ENCODE results near the gene EIF4B. TPM values are rescaled to one million over a fixed set of nuclear protein-coding genes. Genes with fewer than 3 reads are reported as not detected.

The EIF4B gene
- total and polyA plus RNA-seq, 9 of the 15 experiments (the other 6 are each of a cell fraction or from before 2014, with no cell fraction given), result 138 to 669 (median 552) TPM

DNA sequence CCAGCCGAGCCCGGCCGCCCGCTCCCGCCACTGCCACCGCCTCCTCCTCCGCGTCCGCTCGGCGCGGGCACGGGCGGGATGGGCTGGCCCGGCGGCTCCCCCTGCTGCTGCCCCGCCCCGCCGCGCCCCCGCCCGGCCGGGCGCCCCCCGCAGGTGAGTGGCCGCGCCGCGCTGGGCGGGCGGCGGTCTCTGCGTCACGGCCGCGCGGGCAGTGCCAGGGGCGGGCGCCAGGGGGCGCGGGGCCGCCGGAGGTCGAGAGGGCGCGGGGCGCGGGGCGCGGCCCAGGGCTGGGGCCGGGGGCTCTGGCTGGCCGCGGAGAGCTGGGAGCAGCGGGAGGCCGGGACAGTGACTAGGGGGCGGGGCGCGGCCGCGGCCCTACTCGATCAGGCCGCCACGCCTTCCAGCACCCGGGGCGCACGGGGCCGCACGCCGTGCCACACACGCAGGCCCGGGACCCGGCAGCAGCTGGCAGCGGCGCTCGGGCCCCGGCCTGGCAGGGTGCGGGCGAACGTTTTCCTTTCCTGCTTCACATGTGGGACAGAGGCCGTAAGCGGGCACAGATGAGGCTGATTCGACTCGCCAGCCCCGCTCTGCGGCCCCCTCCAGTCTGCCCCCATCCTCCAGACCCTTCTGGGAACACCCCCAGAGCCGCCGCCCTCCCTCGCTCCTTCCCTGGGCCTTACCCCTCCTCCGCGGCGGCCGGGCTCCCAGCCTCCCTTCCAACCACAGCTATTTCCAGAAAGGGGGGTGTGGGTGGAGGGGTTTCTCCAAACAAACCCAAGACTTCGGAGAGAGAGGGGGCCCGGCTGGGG lies 41.2 kb downstream of the EIF4B start (continued):
- TF ChIP-seq, protein P1, sequence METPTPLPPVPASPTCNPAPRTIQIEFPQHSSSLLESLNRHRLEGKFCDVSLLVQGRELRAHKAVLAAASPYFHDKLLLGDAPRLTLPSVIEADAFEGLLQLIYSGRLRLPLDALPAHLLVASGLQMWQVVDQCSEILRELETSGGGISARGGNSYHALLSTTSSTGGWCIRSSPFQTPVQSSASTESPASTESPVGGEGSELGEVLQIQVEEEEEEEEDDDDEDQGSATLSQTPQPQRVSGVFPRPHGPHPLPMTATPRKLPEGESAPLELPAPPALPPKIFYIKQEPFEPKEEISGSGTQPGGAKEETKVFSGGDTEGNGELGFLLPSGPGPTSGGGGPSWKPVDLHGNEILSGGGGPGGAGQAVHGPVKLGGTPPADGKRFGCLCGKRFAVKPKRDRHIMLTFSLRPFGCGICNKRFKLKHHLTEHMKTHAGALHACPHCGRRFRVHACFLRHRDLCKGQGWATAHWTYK (CRISPR knock-in tag; IDR thresholded peaks at IDR 0.05), result 0 out of 2 replicates have a peak, but pooled peaks have one; percentile 18
- TF ChIP-seq BHLHE40 (IDR thresholded peaks at IDR 0.05; ENCODE audit: low read length) (peak; percentile 29), ZNF354B (CRISPR knock-in tag; IDR thresholded peaks at IDR 0.05) (no peak), RCOR1 (IDR thresholded peaks at IDR 0.05; ENCODE audit: borderline replicate concordance in 1 of 2, low read depth in 2 of 2, low read length in 2 of 2) (no peak; a peak in 1 of 4 replicates), EP300 (IDR thresholded peaks at IDR 0.05; ENCODE audit: low read length) (no peak), SMAD3 (CRISPR knock-in tag; conservative IDR thresholded peaks at IDR 0.05) (no peak), MCM5 (IDR thresholded peaks at IDR 0.05; ENCODE audit: low read depth) (no peak), ZBTB7A (IDR thresholded peaks at IDR 0.05; ENCODE audit: borderline replicate concordance, control insufficient read depth, low read depth, low read length) (peak; percentile 86; the same call in 1 of the 2 replicates), RAD21 (CRISPR knock-in tag; conservative IDR thresholded peaks at IDR 0.05 in 1 of 2, IDR thresholded peaks at IDR 0.05 in 1 of 2) (peak in 1 of 2 experiments; percentile 20; a peak in 1 of 4 replicates), ZNF217 (CRISPR knock-in tag; IDR thresholded peaks at IDR 0.05) (no peak), ELF1 (tag; IDR thresholded peaks at IDR 0.05) (0 out of 2 replicates have a peak, but pooled peaks have one; percentile 6), SIN3A (IDR thresholded peaks at IDR 0.05; ENCODE audit: borderline replicate concordance in 2 of 2, control insufficient read depth in 1 of 2, low read depth in 2 of 2, low read length in 2 of 2) (0 out of 4 replicates have a peak, but pooled peaks of 1 of the 2 experiments have one; percentile 12), ZFP36 (IDR thresholded peaks at IDR 0.05; ENCODE audit: low read depth, low read length, partially characterized antibody) (no peak), POLR2G (IDR thresholded peaks at IDR 0.05; ENCODE audit: low read depth, low read length) (peak; percentile 23)
- TF ChIP-seq, protein P2, sequence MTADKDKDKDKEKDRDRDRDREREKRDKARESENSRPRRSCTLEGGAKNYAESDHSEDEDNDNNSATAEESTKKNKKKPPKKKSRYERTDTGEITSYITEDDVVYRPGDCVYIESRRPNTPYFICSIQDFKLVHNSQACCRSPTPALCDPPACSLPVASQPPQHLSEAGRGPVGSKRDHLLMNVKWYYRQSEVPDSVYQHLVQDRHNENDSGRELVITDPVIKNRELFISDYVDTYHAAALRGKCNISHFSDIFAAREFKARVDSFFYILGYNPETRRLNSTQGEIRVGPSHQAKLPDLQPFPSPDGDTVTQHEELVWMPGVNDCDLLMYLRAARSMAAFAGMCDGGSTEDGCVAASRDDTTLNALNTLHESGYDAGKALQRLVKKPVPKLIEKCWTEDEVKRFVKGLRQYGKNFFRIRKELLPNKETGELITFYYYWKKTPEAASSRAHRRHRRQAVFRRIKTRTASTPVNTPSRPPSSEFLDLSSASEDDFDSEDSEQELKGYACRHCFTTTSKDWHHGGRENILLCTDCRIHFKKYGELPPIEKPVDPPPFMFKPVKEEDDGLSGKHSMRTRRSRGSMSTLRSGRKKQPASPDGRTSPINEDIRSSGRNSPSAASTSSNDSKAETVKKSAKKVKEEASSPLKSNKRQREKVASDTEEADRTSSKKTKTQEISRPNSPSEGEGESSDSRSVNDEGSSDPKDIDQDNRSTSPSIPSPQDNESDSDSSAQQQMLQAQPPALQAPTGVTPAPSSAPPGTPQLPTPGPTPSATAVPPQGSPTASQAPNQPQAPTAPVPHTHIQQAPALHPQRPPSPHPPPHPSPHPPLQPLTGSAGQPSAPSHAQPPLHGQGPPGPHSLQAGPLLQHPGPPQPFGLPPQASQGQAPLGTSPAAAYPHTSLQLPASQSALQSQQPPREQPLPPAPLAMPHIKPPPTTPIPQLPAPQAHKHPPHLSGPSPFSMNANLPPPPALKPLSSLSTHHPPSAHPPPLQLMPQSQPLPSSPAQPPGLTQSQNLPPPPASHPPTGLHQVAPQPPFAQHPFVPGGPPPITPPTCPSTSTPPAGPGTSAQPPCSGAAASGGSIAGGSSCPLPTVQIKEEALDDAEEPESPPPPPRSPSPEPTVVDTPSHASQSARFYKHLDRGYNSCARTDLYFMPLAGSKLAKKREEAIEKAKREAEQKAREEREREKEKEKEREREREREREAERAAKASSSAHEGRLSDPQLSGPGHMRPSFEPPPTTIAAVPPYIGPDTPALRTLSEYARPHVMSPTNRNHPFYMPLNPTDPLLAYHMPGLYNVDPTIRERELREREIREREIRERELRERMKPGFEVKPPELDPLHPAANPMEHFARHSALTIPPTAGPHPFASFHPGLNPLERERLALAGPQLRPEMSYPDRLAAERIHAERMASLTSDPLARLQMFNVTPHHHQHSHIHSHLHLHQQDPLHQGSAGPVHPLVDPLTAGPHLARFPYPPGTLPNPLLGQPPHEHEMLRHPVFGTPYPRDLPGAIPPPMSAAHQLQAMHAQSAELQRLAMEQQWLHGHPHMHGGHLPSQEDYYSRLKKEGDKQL (CRISPR knock-in tag; IDR thresholded peaks at IDR 0.05; ENCODE audit: borderline replicate concordance), result no peak
- TF ChIP-seq, protein P3, sequence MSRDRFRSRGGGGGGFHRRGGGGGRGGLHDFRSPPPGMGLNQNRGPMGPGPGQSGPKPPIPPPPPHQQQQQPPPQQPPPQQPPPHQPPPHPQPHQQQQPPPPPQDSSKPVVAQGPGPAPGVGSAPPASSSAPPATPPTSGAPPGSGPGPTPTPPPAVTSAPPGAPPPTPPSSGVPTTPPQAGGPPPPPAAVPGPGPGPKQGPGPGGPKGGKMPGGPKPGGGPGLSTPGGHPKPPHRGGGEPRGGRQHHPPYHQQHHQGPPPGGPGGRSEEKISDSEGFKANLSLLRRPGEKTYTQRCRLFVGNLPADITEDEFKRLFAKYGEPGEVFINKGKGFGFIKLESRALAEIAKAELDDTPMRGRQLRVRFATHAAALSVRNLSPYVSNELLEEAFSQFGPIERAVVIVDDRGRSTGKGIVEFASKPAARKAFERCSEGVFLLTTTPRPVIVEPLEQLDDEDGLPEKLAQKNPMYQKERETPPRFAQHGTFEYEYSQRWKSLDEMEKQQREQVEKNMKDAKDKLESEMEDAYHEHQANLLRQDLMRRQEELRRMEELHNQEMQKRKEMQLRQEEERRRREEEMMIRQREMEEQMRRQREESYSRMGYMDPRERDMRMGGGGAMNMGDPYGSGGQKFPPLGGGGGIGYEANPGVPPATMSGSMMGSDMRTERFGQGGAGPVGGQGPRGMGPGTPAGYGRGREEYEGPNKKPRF (IDR thresholded peaks at IDR 0.05; ENCODE audit: low read depth, low read length), result no peak
